HepG2 (cell line): ENCODE results near the gene MBD2. TPM values are rescaled to one million over a fixed set of nuclear protein-coding genes. Genes with fewer than 3 reads are reported as not detected.

Experiments used
- ATAC-seq: fragments of 200-7000 bp; cut with Tn5 transposase; 3 replicates; pipeline ENCODE4 v1.9.1; 2020; ENCODE audit warnings: mild to moderate bottlenecking, moderate library complexity
- BruUV-seq: library from RNA; stranded (reverse); fragments of 400-500 nt; replicated peaks from 2 replicates; lab custom pipeline; 2021; lab: Mats Ljungman, UMichigan
- CTCF ChIA-PET: fragments of 300-600 bp; formaldehyde crosslinking; extraction: SDS; loops from one replicate; lab custom pipeline; 2021; ENCODE audit warnings: low total read pairs, inconsistent platforms, low intra/inter-chr PET ratio; lab: Yijun Ruan, JAX
- POLR2A ChIA-PET: fragments of 350-600 bp; sonication (Branson Sonifier 250); formaldehyde crosslinking; loops from one replicate; lab custom pipeline; 2020; ENCODE audit warnings: antibody characterized with exemption, inconsistent platforms; lab: Yijun Ruan, JAX
- DNase-seq: peaks from one replicate; pipeline ENCODE4 v3.0.0-alpha.2; 2015; ENCODE audit warnings: low spot score
- FAIRE-seq: peaks from 3 replicates; lab custom pipeline; 2011; peaks lifted over from hg19 to GRCh38; lab: Jason Lieb, UNC
- H2AFZ ChIP-seq: one replicate; pipeline ENCODE4 v1.6.1; 2011; ENCODE audit warnings: low read length, inconsistent platforms
- H3K27ac ChIP-seq: fragments of 300-600 bp; 3 replicates; pipeline ENCODE4 v1.8.0; 2011; ENCODE audit warnings: mixed run types, mild to moderate bottlenecking, mixed read lengths, low read length, inconsistent platforms; ENCODE audit not compliant: insufficient read depth; ENCODE audit errors: extremely low read length
- H3K27me3 ChIP-seq, 2 experiments: fragments of 200-600 bp in 1 of 2; 2 replicates in 1 of 2; 3 replicates in 1 of 2; pipeline versions ENCODE4 v1.6.0 to v1.8.0; 2011; ENCODE audit warnings: low read length in 2 of 2, mild to moderate bottlenecking in 2 of 2, moderate library complexity in 2 of 2, inconsistent platforms in 1 of 2; ENCODE audit not compliant: insufficient read depth in 2 of 2, control insufficient read depth in 1 of 2
- H3K36me3 ChIP-seq, 2 experiments: fragments of 200-600 bp in 1 of 2; replicated peaks in 1 of 2; 2 replicates in 1 of 2; 3 replicates in 1 of 2; pipeline versions ENCODE4 v1.5.1 to v1.8.0; 2011; ENCODE audit warnings: low read length in 2 of 2, inconsistent platforms in 1 of 2; ENCODE audit not compliant: insufficient read depth in 2 of 2, control insufficient read depth in 1 of 2
- H3K4me1 ChIP-seq: 2 replicates; pipeline ENCODE4 v1.5.1; 2012; ENCODE audit warnings: low read length, inconsistent platforms; ENCODE audit not compliant: insufficient read depth
- H3K4me2 ChIP-seq: 2 replicates; pipeline ENCODE4 v1.6.0; 2011; ENCODE audit warnings: low read depth, low read length, inconsistent platforms
- H3K4me3 ChIP-seq, 3 experiments: fragments of 200-600 bp in 1 of 3; sonication (generic), shearing (Covaris generic) in 1 of 3; replicated peaks in 1 of 3; 2 replicates each; pipeline ENCODE4 v1.5.1; 2011 to 2016; ENCODE audit warnings: low read length in 3 of 3, inconsistent platforms in 2 of 3, low read depth in 2 of 3, mild to moderate bottlenecking in 2 of 3, control low read depth in 1 of 3, mixed read lengths in 1 of 3; ENCODE audit not compliant: insufficient read depth in 1 of 3
- H3K79me2 ChIP-seq: one replicate; pipeline ENCODE4 v1.6.1; 2011; ENCODE audit warnings: low read length, inconsistent platforms; ENCODE audit not compliant: insufficient read depth
- H3K9ac ChIP-seq: 2 replicates; pipeline ENCODE4 v1.6.0; 2011; ENCODE audit warnings: mild to moderate bottlenecking, low read depth, low read length, inconsistent platforms; ENCODE audit not compliant: insufficient read depth
- H3K9me3 ChIP-seq: 2 replicates; pipeline ENCODE4 v1.5.1; 2012; ENCODE audit warnings: mild to moderate bottlenecking, low read length
- H4K20me1 ChIP-seq: 2 replicates; pipeline ENCODE4 v1.6.0; 2011; ENCODE audit warnings: inconsistent platforms, mild to moderate bottlenecking, low read length, moderate library complexity; ENCODE audit not compliant: insufficient read depth
- MBNL3 ChIP-seq: fragments of 250-450 bp; sonication (Bioruptor Pico); conservative IDR thresholded peaks from 2 replicates; pipeline ENCODE4 v1.8.0; 2022; ENCODE audit warnings: mild to moderate bottlenecking, inconsistent platforms
- MED8 ChIP-seq: sonication (generic); formaldehyde crosslinking; IDR thresholded peaks from 2 replicates; pipeline ENCODE4 v1.8.1; 2023; ENCODE audit warnings: mild to moderate bottlenecking, missing genetic modification reagents; ENCODE audit not compliant: insufficient replicate concordance
- NRL ChIP-seq: sonication (generic); formaldehyde crosslinking; IDR thresholded peaks from 2 replicates; pipeline ENCODE4 v1.5.0; 2020; ENCODE audit warnings: missing genetic modification reagents, mild to moderate bottlenecking, moderate library complexity, borderline replicate concordance
- YEATS2 ChIP-seq: sonication (generic); formaldehyde crosslinking; IDR thresholded peaks from 2 replicates; pipeline ENCODE4 v1.4.0; 2020; ENCODE audit warnings: missing genetic modification reagents, borderline replicate concordance
- ZBTB3 ChIP-seq: sonication (generic); formaldehyde crosslinking; IDR thresholded peaks from 2 replicates; pipeline ENCODE4 v1.4.0; 2020; ENCODE audit warnings: low read depth, mild to moderate bottlenecking, moderate library complexity, missing genetic modification reagents, borderline replicate concordance
- ZNF446 ChIP-seq: sonication (generic); formaldehyde crosslinking; IDR thresholded peaks from 2 replicates; pipeline ENCODE4 v1.5.0; 2020; ENCODE audit warnings: mild to moderate bottlenecking, missing genetic modification reagents
- ZNF570 ChIP-seq: sonication (generic); formaldehyde crosslinking; IDR thresholded peaks from 2 replicates; pipeline ENCODE4 v1.4.0; 2020; ENCODE audit warnings: mild to moderate bottlenecking, missing genetic modification reagents, borderline replicate concordance
- WGBS: methylation state at CpG from one replicate; pipeline ENCODE4 v1.1.6; 2017; ENCODE audit warnings: low lambda C conversion rate; 5-methylcytosine and 5-hydroxymethylcytosine counted together
- in situ Hi-C: cut with HindIII; loops from 2 replicates; pipeline ENCODE4 v1.10.0; 2017; ENCODE audit warnings: low pct_unique_long_range_greater_than_20kb; ENCODE audit not compliant: extremely low pct_ligation_motif_present
- intact Hi-C: fragments of 100-400 bp; cut with micrococcal nuclease; formaldehyde crosslinking; loops from one replicate; pipeline ENCODE4 v1.10.0; 2022; ENCODE audit not compliant: unreplicated experiment
- polyA plus RNA-seq, 8 experiments: library from polyadenylated mRNA; depleted of rRNA in 3 of 8; stranded (reverse) in 7 of 8; unstranded in 1 of 8; fragments of >200 nt; fragmentation: Illumina TruSeq in 4 of 8; extraction: Trizol in 4 of 8; gene quantifications; 2 replicates each; pipeline versions ENCODE4 v1.2.1 to v1.2.3, GENCODE V29; 2011 to 2016; ENCODE audit warnings: low read depth in 4 of 8, missing spikeins in 1 of 8, mixed read lengths in 1 of 8; ENCODE audit not compliant: insufficient read depth in 1 of 8
- total RNA-seq, 5 experiments: library from RNA; depleted of rRNA; stranded (reverse); fragments of >200 nt; fragmentation: Illumina TruSeq; extraction: Trizol; gene quantifications; 2 replicates each; pipeline ENCODE4 v1.2.3, GENCODE V29; 2016; ENCODE audit warnings: low read depth in 1 of 5
- TF ChIP-seq, protein P1 (sequence below): sonication (generic); formaldehyde crosslinking; IDR thresholded peaks from 2 replicates; pipeline ENCODE4 v1.4.0; 2020; ENCODE audit warnings: missing genetic modification reagents, mild to moderate bottlenecking, borderline replicate concordance
- TF ChIP-seq, protein P2 (sequence below): sonication (generic); formaldehyde crosslinking; IDR thresholded peaks from 2 replicates; pipeline ENCODE4 v1.8.0; 2022; ENCODE audit warnings: mild to moderate bottlenecking, missing genetic modification reagents
- TF ChIP-seq, protein P3 (sequence below): sonication (generic); formaldehyde crosslinking; IDR thresholded peaks from 2 replicates; pipeline ENCODE4 v1.5.0; 2020; ENCODE audit warnings: mild to moderate bottlenecking, missing genetic modification reagents

The MBD2 gene
- total and polyA plus RNA-seq, 2 of the 13 experiments (the other 11 are each of a cell fraction or from before 2014, with no cell fraction given), result 19.1 to 38.5 TPM

DNA sequence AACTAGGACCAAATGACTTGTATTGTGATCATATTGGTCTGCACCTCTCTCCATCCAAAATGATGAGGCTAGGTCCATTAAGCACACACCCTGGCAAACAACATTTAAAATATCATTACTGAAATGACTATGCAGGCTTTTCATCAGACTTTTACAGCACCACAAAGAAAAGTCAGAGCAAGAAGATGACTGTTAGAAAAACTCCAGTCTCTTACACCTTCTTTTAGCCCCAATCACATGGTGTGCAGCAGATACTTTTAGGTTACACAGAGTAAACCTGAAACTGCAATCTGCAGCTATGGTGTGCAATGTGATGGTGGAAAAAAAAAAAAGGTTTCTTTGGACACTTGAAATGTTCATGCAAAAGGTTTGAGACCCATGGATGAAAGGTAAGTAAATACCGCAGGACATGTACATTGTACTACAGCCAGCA, 39.5 kb upstream of the MBD2 start:
- in situ Hi-C loops, result no loop called here
- H3K27me3 ChIP-seq, result no peaks in the 10 kb centered on the region
- ATAC-seq, result peak; percentile 47
- 3% methylated on average over 1 of the region's 1 CpG for WGBS
- peak; percentile 29 for DNase-seq
- H3K4me2 ChIP-seq, result no peak overlapping the region
- H3K4me3 ChIP-seq, result no peak overlapping the region
- no peaks in the 10 kb centered on the region for H3K36me3 ChIP-seq
- H4K20me1 ChIP-seq, result no peaks in the 10 kb centered on the region
- POLR2A ChIA-PET, result interaction anchor here (1.0 kb wide), 1 partner anchor 9 kb away, joined by 3 read pairs; no protein-coding TSS in a partner anchor
- CTCF ChIA-PET, result no interaction called here
- no peak overlapping the region for H2AFZ ChIP-seq
- no peaks in the 10 kb centered on the region for H3K79me2 ChIP-seq
- no peak overlapping the region for H3K27ac ChIP-seq
- FAIRE-seq, result no peak
- TF ChIP-seq MED8 (no peak), ZBTB3 (no peak)
- TF ChIP-seq, protein P1, sequence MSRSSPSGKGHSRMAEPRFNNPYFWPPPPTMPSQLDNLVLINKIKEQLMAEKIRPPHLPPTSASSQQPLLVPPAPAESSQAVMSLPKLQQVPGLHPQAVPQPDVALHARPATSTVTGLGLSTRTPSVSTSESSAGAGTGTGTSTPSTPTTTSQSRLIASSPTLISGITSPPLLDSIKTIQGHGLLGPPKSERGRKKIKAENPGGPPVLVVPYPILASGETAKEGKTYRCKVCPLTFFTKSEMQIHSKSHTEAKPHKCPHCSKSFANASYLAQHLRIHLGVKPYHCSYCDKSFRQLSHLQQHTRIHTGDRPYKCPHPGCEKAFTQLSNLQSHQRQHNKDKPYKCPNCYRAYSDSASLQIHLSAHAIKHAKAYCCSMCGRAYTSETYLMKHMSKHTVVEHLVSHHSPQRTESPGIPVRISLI, result peak; percentile 29; the same call in 1 of the 2 replicates
- intact Hi-C loops, result no loop called here
- BruUV-seq, result no TSS peak
- H3K4me1 ChIP-seq, result peaks cover 46% of the 10 kb centered on the region
- H3K9me3 ChIP-seq, result no peaks in the 10 kb centered on the region
- H3K9ac ChIP-seq, result no peak overlapping the region

DNA sequence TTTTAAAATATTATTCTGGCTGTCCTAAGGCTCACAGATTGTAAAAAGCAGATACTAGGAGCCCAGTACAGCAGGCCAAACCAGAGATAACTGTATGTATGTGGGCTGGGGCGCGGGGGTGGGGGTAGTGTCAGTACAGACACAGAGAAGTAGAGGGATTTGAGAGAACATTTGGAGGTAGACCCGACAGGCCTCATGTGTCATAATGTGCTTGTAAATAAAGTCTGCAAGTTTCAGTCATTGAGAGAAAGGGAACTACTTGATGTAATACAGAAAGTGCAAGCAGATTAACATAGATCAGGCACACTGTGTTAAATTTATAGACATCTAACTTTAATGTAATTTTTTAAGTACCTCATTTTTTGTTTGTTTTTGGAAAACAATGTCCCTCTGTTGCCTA, 37.4 kb upstream of the MBD2 start:
- 81% methylated on average over 3 of the region's 3 CpGs for WGBS
- ChIA-PET CTCF (no interaction called here), POLR2A (no interaction called here)
- Histone ChIP-seq H3K27me3 (no peaks in the 10 kb centered on the region), H3K4me2 (no peak overlapping the region), H2AFZ (no peak overlapping the region), H3K27ac (no peak overlapping the region), H3K9ac (no peak overlapping the region), H3K4me1 (peaks cover 59% of the 10 kb centered on the region), H3K36me3 (no peaks in the 10 kb centered on the region), H3K9me3 (no peaks in the 10 kb centered on the region), H3K4me3 (no peak overlapping the region), H4K20me1 (no peaks in the 10 kb centered on the region), H3K79me2 (no peaks in the 10 kb centered on the region)
- intact Hi-C loops (no loop called here), in situ Hi-C loops (no loop called here)
- DNase-seq (no peak), FAIRE-seq (no peak), ATAC-seq (no peak)
- BruUV-seq, result no TSS peak
- TF ChIP-seq, protein P2, sequence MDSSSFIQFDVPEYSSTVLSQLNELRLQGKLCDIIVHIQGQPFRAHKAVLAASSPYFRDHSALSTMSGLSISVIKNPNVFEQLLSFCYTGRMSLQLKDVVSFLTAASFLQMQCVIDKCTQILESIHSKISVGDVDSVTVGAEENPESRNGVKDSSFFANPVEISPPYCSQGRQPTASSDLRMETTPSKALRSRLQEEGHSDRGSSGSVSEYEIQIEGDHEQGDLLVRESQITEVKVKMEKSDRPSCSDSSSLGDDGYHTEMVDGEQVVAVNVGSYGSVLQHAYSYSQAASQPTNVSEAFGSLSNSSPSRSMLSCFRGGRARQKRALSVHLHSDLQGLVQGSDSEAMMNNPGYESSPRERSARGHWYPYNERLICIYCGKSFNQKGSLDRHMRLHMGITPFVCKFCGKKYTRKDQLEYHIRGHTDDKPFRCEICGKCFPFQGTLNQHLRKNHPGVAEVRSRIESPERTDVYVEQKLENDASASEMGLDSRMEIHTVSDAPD (CRISPR knock-in tag), result no peak
- TF ChIP-seq ZNF446 (no peak), NRL (CRISPR knock-in tag) (no peak), MBNL3 (CRISPR knock-in tag) (no peak), YEATS2 (CRISPR knock-in tag) (no peak), ZNF570 (CRISPR knock-in tag) (no peak)
- TF ChIP-seq, protein P3, sequence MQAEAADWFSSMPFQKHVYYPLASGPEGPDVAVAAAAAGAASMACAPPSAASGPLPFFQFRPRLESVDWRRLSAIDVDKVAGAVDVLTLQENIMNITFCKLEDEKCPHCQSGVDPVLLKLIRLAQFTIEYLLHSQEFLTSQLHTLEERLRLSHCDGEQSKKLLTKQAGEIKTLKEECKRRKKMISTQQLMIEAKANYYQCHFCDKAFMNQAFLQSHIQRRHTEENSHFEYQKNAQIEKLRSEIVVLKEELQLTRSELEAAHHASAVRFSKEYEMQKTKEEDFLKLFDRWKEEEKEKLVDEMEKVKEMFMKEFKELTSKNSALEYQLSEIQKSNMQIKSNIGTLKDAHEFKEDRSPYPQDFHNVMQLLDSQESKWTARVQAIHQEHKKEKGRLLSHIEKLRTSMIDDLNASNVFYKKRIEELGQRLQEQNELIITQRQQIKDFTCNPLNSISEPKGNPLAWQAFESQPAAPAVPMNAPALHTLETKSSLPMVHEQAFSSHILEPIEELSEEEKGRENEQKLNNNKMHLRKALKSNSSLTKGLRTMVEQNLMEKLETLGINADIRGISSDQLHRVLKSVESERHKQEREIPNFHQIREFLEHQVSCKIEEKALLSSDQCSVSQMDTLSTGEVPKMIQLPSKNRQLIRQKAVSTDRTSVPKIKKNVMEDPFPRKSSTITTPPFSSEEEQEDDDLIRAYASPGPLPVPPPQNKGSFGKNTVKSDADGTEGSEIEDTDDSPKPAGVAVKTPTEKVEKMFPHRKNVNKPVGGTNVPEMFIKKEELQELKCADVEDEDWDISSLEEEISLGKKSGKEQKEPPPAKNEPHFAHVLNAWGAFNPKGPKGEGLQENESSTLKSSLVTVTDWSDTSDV, result no peak
